Astrocyte (in vitro differentiated cells and primary cell): ENCODE results near the gene PML. TPM values are rescaled to one million over a fixed set of nuclear protein-coding genes. Genes with fewer than 3 reads are reported as not detected.

Source experiments
- DNase-seq: peaks from one replicate; pipeline ENCODE4 v3.0.0-alpha.2; 2010; ENCODE audit warnings: low read depth
- FAIRE-seq: peaks from 2 replicates; lab custom pipeline; 2011; peaks lifted over from hg19 to GRCh38; lab: Jason Lieb, UNC
- H2AFZ ChIP-seq: 2 replicates; pipeline ENCODE4 v1.6.0; 2012; ENCODE audit warnings: low read depth, low read length, inconsistent platforms
- H3K27ac ChIP-seq: 2 replicates; pipeline ENCODE4 v1.5.1; 2011; ENCODE audit warnings: low read depth, low read length, inconsistent platforms
- H3K27me3 ChIP-seq: 2 replicates; pipeline ENCODE4 v1.6.0; 2011; ENCODE audit warnings: low read length, inconsistent platforms; ENCODE audit not compliant: insufficient read depth
- H3K36me3 ChIP-seq: 2 replicates; pipeline ENCODE4 v1.5.1; 2011; ENCODE audit warnings: low read length, inconsistent platforms; ENCODE audit not compliant: insufficient read depth
- H3K4me1 ChIP-seq: 2 replicates; pipeline ENCODE4 v1.5.1; 2011; ENCODE audit warnings: low read length, inconsistent platforms; ENCODE audit not compliant: insufficient read depth
- H3K4me2 ChIP-seq: 2 replicates; pipeline ENCODE4 v1.6.0; 2012; ENCODE audit warnings: low read length, inconsistent platforms
- H3K4me3 ChIP-seq: 2 replicates; pipeline ENCODE4 v1.5.1; 2011; ENCODE audit warnings: low read depth, mild to moderate bottlenecking, low read length, inconsistent platforms; ENCODE audit not compliant: insufficient read depth
- H3K79me2 ChIP-seq: 2 replicates; pipeline ENCODE4 v1.6.0; 2012; ENCODE audit warnings: mild to moderate bottlenecking, low read length, inconsistent platforms; ENCODE audit not compliant: insufficient read depth
- H3K9ac ChIP-seq: 2 replicates; pipeline ENCODE4 v1.6.0; 2012; ENCODE audit warnings: mild to moderate bottlenecking, low read length, inconsistent platforms
- H3K9me3 ChIP-seq: 2 replicates; pipeline ENCODE4 v1.5.1; 2012; ENCODE audit warnings: low read depth, mild to moderate bottlenecking, low read length, inconsistent platforms; ENCODE audit not compliant: insufficient read depth
- H4K20me1 ChIP-seq: 2 replicates; pipeline ENCODE4 v1.6.0; 2012; ENCODE audit warnings: low read length, inconsistent platforms; ENCODE audit not compliant: insufficient read depth
- H3K27ac Mint-ChIP-seq: one replicate; pipeline ENCODE4 v1.8.0; 2021; ENCODE audit warnings: mild to moderate bottlenecking, mixed read lengths; ENCODE audit not compliant: unreplicated experiment
- H3K27me3 Mint-ChIP-seq: one replicate; pipeline ENCODE4 v1.8.0; 2021; ENCODE audit warnings: low read depth, mixed read lengths; ENCODE audit not compliant: unreplicated experiment
- H3K36me3 Mint-ChIP-seq: one replicate; pipeline ENCODE4 v1.8.0; 2021; ENCODE audit warnings: low read depth, mixed read lengths; ENCODE audit not compliant: unreplicated experiment
- H3K4me1 Mint-ChIP-seq: one replicate; pipeline ENCODE4 v1.8.0; 2021; ENCODE audit warnings: low read depth, mixed read lengths; ENCODE audit not compliant: unreplicated experiment
- H3K4me3 Mint-ChIP-seq: one replicate; pipeline ENCODE4 v1.8.0; 2021; ENCODE audit warnings: mild to moderate bottlenecking, moderate library complexity, mixed read lengths; ENCODE audit not compliant: unreplicated experiment
- H3K9me3 Mint-ChIP-seq: one replicate; pipeline ENCODE4 v1.8.0; 2021; ENCODE audit warnings: mild to moderate bottlenecking, mixed read lengths; ENCODE audit not compliant: unreplicated experiment
- CTCF ChIP-seq: IDR thresholded peaks from 2 replicates; pipeline ENCODE4 v1.5.1; 2011; ENCODE audit warnings: low read depth, mild to moderate bottlenecking, inconsistent platforms, low read length, moderate library complexity; ENCODE audit not compliant: insufficient read depth
- EZH2 ChIP-seq: IDR thresholded peaks from 2 replicates; pipeline ENCODE4 v1.6.1; 2012; ENCODE audit warnings: mild to moderate bottlenecking, low read length, inconsistent platforms; ENCODE audit not compliant: insufficient read depth
- total RNA-seq: library from RNA; stranded (reverse); gene quantifications from 2 replicates; pipeline ENCODE4 v1.2.1, GENCODE V29; 2021

PML gene
- total RNA-seq, 1 donor from 2014 or later: 116 TPM

GRCh38 chr15:73987250-73987649 lies 7.3 kb upstream of the PML start:
- peak overlapping the region; percentile 63 for H3K27ac Mint-ChIP-seq

GRCh38 chr15:73987681-73988444 lies 6.7 kb upstream of the PML start:
- H3K27ac Mint-ChIP-seq: peak overlapping the region; percentile 63
- no peaks in the 10 kb centered on the region for H3K9me3 Mint-ChIP-seq
- no peak overlapping the region for H2AFZ ChIP-seq
- FAIRE-seq: no peak
- H3K9ac ChIP-seq: peak overlapping the region; percentile 29
- H3K27me3 Mint-ChIP-seq: no peaks in the 10 kb centered on the region
- peaks cover 65% of the 10 kb centered on the region for H3K4me1 Mint-ChIP-seq
- peaks cover 13% of the 10 kb centered on the region for H3K79me2 ChIP-seq
- H3K27ac ChIP-seq: peak overlapping the region; percentile 72
- peaks cover 68% of the 10 kb centered on the region for H3K4me1 ChIP-seq
- no peaks in the 10 kb centered on the region for H3K36me3 ChIP-seq
- H3K4me2 ChIP-seq: peak overlapping the region; percentile 60
- H3K4me3 Mint-ChIP-seq: no peak overlapping the region
- TF ChIP-seq CTCF (no peak), EZH2 (no peak)
- no peaks in the 10 kb centered on the region for H3K27me3 ChIP-seq
- no peak overlapping the region for H3K4me3 ChIP-seq
- no peaks in the 10 kb centered on the region for H3K9me3 ChIP-seq
- DNase-seq: peak; percentile 53
- H4K20me1 ChIP-seq: no peaks in the 10 kb centered on the region
- peaks cover 3% of the 10 kb centered on the region for H3K36me3 Mint-ChIP-seq

More at GRCh38 chr15:73987250-73987649, 7.3 kb upstream of the PML start:
- no peak for FAIRE-seq
- Mint-ChIP-seq H3K9me3 (no peaks in the 10 kb centered on the region), H3K36me3 (peaks cover 5% of the 10 kb centered on the region), H3K27me3 (no peaks in the 10 kb centered on the region), H3K4me3 (peak overlapping the region; percentile 60), H3K4me1 (peaks cover 66% of the 10 kb centered on the region)
- no peak overlapping the region for H2AFZ ChIP-seq
- no peak for TF ChIP-seq EZH2
- TF ChIP-seq CTCF: no peak
- H3K9ac ChIP-seq: no peak overlapping the region
- H3K79me2 ChIP-seq: peaks cover 13% of the 10 kb centered on the region
- H3K4me2 ChIP-seq: peak overlapping the region; percentile 60
- no peaks in the 10 kb centered on the region for H3K9me3 ChIP-seq
- DNase-seq: no peak
- no peaks in the 10 kb centered on the region for H3K27me3 ChIP-seq
- H4K20me1 ChIP-seq: no peaks in the 10 kb centered on the region
- H3K4me3 ChIP-seq: no peak overlapping the region
- peaks cover 70% of the 10 kb centered on the region for H3K4me1 ChIP-seq
- H3K36me3 ChIP-seq: no peaks in the 10 kb centered on the region
- H3K27ac ChIP-seq: peak overlapping the region; percentile 61

GRCh38 chr15:73988445-73988969 lies 6.0 kb upstream of the PML start:
- Histone ChIP-seq H2AFZ (no peak overlapping the region), H3K79me2 (peaks cover 13% of the 10 kb centered on the region), H3K9ac (peak overlapping the region; percentile 29), H3K4me3 (no peak overlapping the region), H3K36me3 (no peaks in the 10 kb centered on the region), H3K4me2 (peak overlapping the region; percentile 60), H3K4me1 (peaks cover 62% of the 10 kb centered on the region), H4K20me1 (no peaks in the 10 kb centered on the region), H3K9me3 (no peaks in the 10 kb centered on the region), H3K27me3 (no peaks in the 10 kb centered on the region), H3K27ac (peak overlapping the region; percentile 72)
- no peak for FAIRE-seq
- H3K36me3 Mint-ChIP-seq: peaks cover 3% of the 10 kb centered on the region
- no peaks in the 10 kb centered on the region for H3K27me3 Mint-ChIP-seq
- peaks cover 60% of the 10 kb centered on the region for H3K4me1 Mint-ChIP-seq
- TF ChIP-seq CTCF: no peak
- TF ChIP-seq EZH2: no peak
- DNase-seq: no peak
- H3K4me3 Mint-ChIP-seq: no peak overlapping the region
- peak overlapping the region; percentile 96 for H3K27ac Mint-ChIP-seq
- H3K9me3 Mint-ChIP-seq: no peaks in the 10 kb centered on the region
